KMS-11 (cell line): Measurements from ENCODE around the gene FLCN.
"Not testable (repeated sequence)": the region's sequence is repeated elsewhere in the genome, so short reads cannot be mapped to it uniquely, and the experiment has no call there.

Source experiments
- H2AFZ ChIP-seq: fragments of 200-600 bp; sonication (generic); 2 replicates; pipeline ENCODE4 v1.6.1; 2016; ENCODE audit warnings: antibody characterized with exemption, mixed run types, low read depth
- H3K27ac ChIP-seq: fragments of 200-600 bp; sonication (generic); 2 replicates; pipeline ENCODE4 v1.6.1; 2016; ENCODE audit warnings: mild to moderate bottlenecking, mixed run types
- H3K27me3 ChIP-seq: fragments of 200-600 bp; sonication (generic); 2 replicates; pipeline ENCODE4 v1.6.1; 2017; ENCODE audit warnings: mild to moderate bottlenecking, low read depth, mixed run types, moderate library complexity; ENCODE audit not compliant: insufficient read depth
- H3K36me3 ChIP-seq: fragments of 200-600 bp; sonication (generic); 2 replicates; pipeline ENCODE4 v1.6.1; 2017; ENCODE audit warnings: mild to moderate bottlenecking, mixed run types; ENCODE audit not compliant: insufficient read depth
- H3K4me1 ChIP-seq: fragments of 200-600 bp; sonication (generic); 2 replicates; pipeline ENCODE4 v1.6.1; 2016; ENCODE audit warnings: mild to moderate bottlenecking, low read depth, mixed run types; ENCODE audit not compliant: poor library complexity, severe bottlenecking
- H3K4me2 ChIP-seq: fragments of 200-600 bp; sonication (generic); 2 replicates; pipeline ENCODE4 v1.7.0; 2016; ENCODE audit warnings: mild to moderate bottlenecking, mixed run types
- H3K4me3 ChIP-seq: fragments of 200-600 bp; sonication (generic); IDR thresholded peaks from 2 replicates; pipeline ENCODE4 v1.6.1; 2017; ENCODE audit warnings: low read depth, low read length, mixed read lengths; ENCODE audit not compliant: insufficient read depth
- H3K79me2 ChIP-seq: fragments of 200-600 bp; sonication (generic); 2 replicates; pipeline ENCODE4 v1.6.1; 2016; ENCODE audit warnings: low read depth, mixed run types; ENCODE audit not compliant: insufficient read depth
- H3K9ac ChIP-seq: fragments of 200-600 bp; sonication (generic); 2 replicates; pipeline ENCODE4 v1.6.1; 2016; ENCODE audit warnings: mild to moderate bottlenecking, mixed run types
- H4K20me1 ChIP-seq: fragments of 200-600 bp; sonication (generic); 2 replicates; pipeline ENCODE4 v1.6.1; 2016; ENCODE audit warnings: mild to moderate bottlenecking, mixed run types; ENCODE audit not compliant: insufficient read depth
- TF ChIP-seq, protein P1 (sequence below): fragments of 200-600 bp; sonication (generic); conservative IDR thresholded peaks from 2 replicates; pipeline ENCODE4 v1.6.1; 2017; ENCODE audit warnings: low read depth, mild to moderate bottlenecking, antibody characterized with exemption, low read length, moderate library complexity, mixed read lengths

The FLCN gene

GRCh38 chr17:17186051-17186450 is 50.9 kb downstream of the FLCN start:
- Histone ChIP-seq H4K20me1 (no peaks in the 10 kb centered on the region), H3K27me3 (no peaks in the 10 kb centered on the region), H2AFZ (no peak overlapping the region), H3K79me2 (no peaks in the 10 kb centered on the region), H3K36me3 (no peaks in the 10 kb centered on the region), H3K4me2 (no peak overlapping the region), H3K9ac (no peak overlapping the region), H3K27ac (no peak overlapping the region), H3K4me3 (no peak overlapping the region), H3K4me1 (peaks cover 19% of the 10 kb centered on the region)
- TF ChIP-seq, protein P1, sequence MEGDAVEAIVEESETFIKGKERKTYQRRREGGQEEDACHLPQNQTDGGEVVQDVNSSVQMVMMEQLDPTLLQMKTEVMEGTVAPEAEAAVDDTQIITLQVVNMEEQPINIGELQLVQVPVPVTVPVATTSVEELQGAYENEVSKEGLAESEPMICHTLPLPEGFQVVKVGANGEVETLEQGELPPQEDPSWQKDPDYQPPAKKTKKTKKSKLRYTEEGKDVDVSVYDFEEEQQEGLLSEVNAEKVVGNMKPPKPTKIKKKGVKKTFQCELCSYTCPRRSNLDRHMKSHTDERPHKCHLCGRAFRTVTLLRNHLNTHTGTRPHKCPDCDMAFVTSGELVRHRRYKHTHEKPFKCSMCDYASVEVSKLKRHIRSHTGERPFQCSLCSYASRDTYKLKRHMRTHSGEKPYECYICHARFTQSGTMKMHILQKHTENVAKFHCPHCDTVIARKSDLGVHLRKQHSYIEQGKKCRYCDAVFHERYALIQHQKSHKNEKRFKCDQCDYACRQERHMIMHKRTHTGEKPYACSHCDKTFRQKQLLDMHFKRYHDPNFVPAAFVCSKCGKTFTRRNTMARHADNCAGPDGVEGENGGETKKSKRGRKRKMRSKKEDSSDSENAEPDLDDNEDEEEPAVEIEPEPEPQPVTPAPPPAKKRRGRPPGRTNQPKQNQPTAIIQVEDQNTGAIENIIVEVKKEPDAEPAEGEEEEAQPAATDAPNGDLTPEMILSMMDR = no peak

DNA sequence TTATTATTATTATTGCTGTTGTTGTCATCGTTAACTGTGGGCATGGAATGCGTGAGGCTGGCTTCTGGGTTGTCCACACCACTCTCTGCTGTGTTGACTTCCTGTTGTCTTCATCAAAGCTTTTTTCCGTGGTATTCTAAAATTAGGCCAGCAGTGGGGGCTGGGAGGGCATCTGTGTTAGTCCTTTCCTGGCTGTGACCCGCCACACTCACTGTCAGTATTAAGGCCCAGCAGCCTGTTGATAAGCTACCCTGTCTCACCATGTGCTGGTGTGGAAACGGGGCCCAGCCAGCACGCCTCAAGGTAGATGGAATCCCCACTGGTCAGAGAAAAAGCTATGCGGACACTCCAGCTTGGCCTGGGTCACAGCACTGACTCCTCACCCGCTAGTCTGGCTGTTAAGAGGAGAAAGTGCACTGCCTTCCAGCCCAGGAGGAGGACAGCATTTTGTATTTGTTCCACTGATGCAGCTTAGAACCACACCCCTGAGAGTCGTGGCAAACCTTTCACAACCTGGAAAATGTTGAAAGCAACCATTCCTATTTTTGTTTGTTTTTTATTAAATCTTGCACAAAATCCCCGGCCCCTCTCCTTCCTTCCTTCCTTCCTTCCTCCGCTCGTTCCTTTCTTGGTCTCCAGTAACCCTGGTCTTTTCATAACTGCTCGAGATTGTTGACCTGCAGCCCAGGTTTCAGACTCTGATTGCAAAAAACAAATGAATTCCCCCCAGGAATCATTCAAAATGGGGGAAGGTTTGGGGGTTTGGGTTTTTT is 51.8 kb downstream of the FLCN start:
- H3K9ac ChIP-seq, H3K27ac ChIP-seq, H3K79me2 ChIP-seq, H3K4me3 ChIP-seq, H3K4me2 ChIP-seq, H3K27me3 ChIP-seq, H4K20me1 ChIP-seq, H2AFZ ChIP-seq, H3K36me3 ChIP-seq: not testable (repeated sequence)
- peaks cover 19% of the 10 kb centered on the region for H3K4me1 ChIP-seq

GRCh38 chr17:17183744-17184143 is 53.2 kb downstream of the FLCN start:
- H3K79me2 ChIP-seq = no peaks in the 10 kb centered on the region
- H3K36me3 ChIP-seq = no peaks in the 10 kb centered on the region
- H3K27ac ChIP-seq = no peak overlapping the region
- no peak overlapping the region for H3K4me3 ChIP-seq
- TF ChIP-seq, protein P1 = no peak
- no peak overlapping the region for H3K4me2 ChIP-seq
- peaks cover 19% of the 10 kb centered on the region for H3K4me1 ChIP-seq
- H3K27me3 ChIP-seq = no peaks in the 10 kb centered on the region
- H3K9ac ChIP-seq = no peak overlapping the region
- no peaks in the 10 kb centered on the region for H4K20me1 ChIP-seq
- H2AFZ ChIP-seq = no peak overlapping the region

DNA sequence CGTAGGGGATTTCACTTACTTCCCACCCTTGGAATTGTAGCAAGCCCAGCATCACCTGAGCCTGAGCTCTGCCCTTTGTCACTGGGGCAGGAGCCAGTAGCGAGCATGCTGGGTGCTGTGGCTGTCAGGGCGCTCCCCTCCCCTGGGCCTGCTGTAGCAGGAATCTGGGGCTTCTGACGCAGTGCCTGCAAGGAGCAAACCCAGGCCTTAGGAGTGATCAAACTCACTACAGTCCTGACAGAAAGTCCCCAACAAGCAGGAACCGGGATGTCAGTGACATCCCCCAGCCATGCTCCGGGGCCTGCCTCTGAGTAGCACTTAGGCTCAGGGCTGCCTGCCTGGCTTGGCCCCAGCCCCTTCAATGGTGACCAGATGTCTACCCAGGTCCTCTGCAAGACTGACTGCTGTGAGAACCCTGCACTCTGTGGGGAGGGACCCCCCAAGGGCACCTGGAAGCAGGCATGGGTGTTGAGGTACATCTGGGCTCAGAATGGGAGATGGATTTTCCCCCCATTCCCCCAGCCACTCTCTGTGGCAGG is 54.3 kb downstream of the FLCN start:
- Histone ChIP-seq H3K36me3 (no peaks in the 10 kb centered on the region), H3K79me2 (no peaks in the 10 kb centered on the region), H2AFZ (no peak overlapping the region), H3K4me1 (peaks cover 19% of the 10 kb centered on the region), H3K4me3 (no peak overlapping the region), H3K27ac (no peak overlapping the region), H3K27me3 (no peaks in the 10 kb centered on the region), H3K4me2 (no peak overlapping the region), H4K20me1 (no peaks in the 10 kb centered on the region), H3K9ac (no peak overlapping the region)
- TF ChIP-seq, protein P1 = no peak
